Measurements from ENCODE around the gene IL1F10.
"Not testable (repeated sequence)": the region's sequence is repeated elsewhere in the genome, so short reads cannot be mapped to it uniquely, and the experiment has no call there.

The IL1F10 gene

GRCh38 chr2:113084249-113085000, 16.7 kb downstream of the IL1F10 start:
- DNase-seq = no peak

DNA sequence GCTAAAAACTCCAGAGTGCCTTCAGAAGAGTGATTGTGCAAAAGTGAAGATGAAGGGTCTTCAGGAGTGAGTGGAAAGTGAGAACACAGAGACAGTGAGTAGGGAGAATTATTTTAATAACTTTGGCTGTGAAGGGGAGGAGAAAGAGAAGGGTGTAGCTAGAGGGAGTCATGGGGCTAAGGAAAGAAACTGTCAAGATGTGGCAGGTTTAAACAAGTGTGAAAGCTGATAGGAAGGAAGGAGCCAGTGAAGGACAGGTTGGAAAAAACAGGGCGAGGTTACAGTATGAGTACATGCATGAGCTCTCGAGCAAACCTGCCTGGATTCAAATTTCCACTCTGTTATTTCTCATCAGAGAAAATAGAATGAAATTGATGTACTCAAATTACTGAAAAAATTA, 17.8 kb downstream of the IL1F10 start:
- no peak for DNase-seq

GRCh38 chr2:113088213-113088992, 20.6 kb downstream of the IL1F10 start:
- no peak for DNase-seq

DNA sequence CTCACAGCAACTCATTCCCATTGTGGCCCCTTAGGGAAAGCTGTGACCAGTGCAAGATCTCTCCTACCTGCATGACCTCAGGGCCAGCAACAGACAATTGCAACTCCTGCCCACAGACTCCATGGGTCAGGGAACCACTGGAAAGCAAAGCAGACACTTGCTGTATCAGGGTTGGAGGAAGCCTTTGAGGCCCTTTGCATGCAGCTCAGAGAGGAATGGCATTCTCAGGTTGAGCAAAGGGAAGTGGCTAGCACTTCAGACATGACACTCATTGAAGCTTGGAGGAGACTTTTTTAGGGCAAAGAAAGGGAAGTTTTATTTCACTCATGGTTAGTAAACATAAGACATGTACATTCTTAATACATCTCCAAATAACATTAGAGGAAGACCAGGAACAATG, 22.1 kb downstream of the IL1F10 start:
- no peak for DNase-seq

DNA sequence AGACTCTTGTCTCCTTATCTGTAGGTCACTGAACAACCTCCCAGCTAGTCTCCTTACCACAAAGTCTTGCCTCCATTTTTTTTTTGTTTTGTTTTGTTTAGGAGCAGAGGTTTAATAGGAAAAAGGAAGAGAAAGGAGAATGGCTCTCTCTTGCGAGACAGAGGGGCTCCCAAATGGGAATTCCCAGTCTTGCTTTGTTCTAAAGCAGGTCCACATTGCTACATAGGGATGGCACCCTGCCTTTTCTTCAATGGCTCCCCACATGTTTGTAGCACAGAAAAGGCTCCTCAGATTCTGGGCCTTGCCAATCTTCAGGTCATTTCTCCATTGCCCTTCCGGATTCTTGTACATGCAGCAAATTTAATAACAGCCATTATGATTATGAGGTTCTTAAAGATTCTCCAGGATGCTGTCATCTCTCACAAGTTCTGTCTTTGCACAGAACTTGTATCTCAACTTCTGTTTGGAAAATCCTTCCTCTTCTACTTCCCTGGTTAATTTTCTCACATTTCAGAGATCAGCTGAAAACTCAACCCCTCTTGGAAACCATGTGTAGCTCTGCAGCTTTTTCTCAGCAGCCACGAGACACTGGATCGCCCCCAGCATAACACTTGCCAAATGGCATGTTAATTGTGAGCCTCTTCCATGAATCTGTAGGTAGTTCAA, 23.6 kb downstream of the IL1F10 start:
- DNase-seq = no peak

GRCh38 chr2:113092864-113093612, 25.3 kb downstream of the IL1F10 start:
- DNase-seq = no peak

DNA sequence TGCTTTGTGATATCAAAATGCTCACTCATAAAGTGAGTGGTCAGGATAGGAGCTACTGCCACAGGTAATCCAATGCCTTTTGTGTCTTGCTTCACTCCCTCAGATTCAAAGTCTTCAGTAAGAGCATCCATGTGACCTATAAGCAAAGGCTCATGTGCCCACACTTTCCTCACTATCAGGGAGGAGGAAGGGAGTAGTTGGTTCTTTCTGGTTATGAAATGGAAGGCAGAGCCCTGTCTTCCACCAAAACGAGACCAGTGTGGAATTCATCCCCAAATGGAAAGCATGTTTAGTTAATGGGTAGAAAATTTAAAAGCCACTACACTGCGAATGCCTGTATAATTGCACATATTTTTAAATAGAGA, 25.8 kb downstream of the IL1F10 start:
- no peak for DNase-seq

DNA sequence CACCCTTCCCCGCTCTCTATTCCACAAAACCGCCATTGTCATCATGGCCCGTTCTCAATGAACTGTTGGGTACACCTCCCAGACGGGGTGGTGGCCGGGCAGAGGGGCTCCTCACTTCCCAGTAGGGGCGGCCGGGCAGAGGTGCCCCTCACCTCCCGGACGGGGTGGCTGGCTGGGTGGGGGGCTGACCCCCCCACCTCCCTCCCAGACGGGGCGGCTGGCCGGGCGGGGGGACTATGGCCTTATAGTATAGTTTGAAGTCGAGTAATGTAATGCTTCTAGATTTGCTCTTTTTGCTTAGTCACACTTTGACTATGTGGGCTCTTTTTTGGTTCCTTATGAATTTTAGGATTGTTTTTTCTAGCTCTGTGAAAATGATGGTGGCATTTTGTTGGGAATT, 28.5 kb downstream of the IL1F10 start:
- not testable (repeated sequence) for DNase-seq

- not testable (repeated sequence) for DNase-seq
Observed at GRCh38 chr2:113096842-113097618, 29.3 kb downstream of the IL1F10 start.

DNA sequence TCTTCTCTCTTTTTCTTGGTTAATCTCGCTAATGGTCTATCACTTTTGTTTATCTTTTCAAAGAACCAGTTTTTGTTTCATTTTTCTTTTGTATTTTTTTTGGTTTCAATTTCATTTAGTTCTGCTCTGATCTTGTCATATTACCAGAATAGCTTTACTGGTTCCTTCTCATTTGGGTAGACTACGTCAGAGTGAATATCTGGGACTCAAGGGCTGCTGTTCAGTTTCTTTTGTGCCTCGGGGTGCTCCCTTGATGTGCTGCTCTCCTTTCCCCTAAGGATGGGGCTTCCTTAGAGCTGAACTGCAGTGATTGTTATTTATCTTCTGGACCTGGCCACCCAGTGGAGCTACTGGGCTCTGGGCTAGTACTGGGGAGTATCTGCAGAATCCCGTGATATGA, 30.3 kb downstream of the IL1F10 start:
- DNase-seq = no peak

DNA sequence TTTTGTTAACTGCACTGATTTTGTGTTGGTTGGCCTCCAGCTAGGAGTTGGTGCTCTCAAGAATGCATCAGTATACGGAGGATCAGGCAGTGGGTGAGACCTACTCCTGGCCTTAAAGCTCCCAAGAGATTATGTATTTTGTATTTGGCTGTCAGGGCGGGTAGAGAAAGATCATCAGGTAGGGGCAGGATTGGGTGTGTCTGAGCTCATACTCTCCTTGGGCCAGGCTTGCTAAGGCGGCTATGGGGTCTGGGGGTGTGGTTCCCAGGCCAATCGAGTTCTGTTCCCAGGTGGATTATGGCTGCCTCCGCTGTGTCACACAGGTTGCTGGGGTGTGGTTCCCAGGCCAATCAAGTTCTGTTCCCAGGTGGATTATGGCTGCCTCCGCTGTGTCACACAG, 30.8 kb downstream of the IL1F10 start:
- DNase-seq = no peak

DNA sequence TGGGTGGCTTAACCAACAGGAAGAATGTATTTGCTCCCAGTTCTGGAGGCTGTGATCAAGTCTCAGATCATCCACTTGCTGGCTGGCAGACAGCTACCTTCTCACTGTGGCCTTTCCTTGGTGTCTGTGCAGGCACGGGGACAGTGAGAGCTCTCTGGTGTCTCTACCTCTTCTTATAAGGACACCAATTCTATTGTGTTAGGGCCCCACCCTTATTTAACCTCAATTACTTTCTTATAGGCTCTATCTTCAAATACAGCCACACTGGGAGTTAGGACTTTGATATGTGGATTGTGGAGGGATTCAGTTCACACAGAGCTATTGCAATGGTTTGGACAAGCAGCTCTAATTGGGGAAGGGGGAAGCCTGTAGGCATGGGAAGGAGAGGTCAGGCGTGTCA, 34.4 kb downstream of the IL1F10 start:
- DNase-seq = no peak

GRCh38 chr2:113103277-113103676, 35.5 kb downstream of the IL1F10 start:
- DNase-seq = no peak

GRCh38 chr2:113104054-113104611, 36.4 kb downstream of the IL1F10 start:
- DNase-seq = no peak

GRCh38 chr2:113105047-113105785, 37.4 kb downstream of the IL1F10 start:
- no peak for DNase-seq

- DNase-seq = no peak
Observed at GRCh38 chr2:113111121-113111520, 43.4 kb downstream of the IL1F10 start.

- DNase-seq = no peak
Observed at GRCh38 chr2:113111823-113112287, 44.1 kb downstream of the IL1F10 start.

DNA sequence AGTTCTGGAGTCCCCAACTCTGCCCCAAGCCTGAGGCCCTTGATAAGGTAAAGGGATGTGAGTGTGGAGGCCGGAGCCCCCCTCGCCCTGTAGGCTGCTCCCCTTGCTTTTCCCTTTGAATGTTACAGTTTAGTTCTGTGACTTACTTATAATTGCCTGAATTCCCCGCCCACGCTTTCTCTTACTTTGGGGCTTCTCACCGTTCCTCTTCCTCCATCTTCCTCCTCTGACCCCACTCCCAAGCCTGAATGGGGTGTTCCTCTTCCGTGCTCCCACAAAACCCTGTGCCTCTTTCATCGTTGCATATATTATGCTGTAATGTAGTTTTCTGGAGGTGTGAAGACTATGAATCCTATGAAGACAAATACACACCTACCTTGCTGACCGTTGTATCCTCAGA, 44.7 kb downstream of the IL1F10 start:
- DNase-seq = no peak

DNA sequence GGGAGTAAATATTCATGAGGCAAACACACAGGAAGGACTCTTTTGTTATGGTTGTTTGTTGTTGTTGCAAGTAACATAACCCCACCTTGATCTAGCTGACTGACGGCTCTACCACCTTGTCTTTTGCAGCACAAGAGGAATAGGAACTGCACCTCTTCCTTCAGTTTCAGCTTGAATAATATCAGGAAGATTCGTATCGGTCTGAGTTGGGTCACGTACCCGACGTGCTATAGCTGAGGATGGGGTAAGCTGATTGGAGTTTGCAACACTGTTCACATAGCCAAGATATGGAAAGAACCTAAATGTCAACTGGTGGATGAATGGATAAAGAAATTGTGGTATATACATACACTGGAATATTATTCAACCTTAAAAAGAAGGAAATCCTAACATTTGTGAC, 45.1 kb downstream of the IL1F10 start:
- no peak for DNase-seq

GRCh38 chr2:113113807-113114206, 46.0 kb downstream of the IL1F10 start:
- DNase-seq = no peak

Data from NCI-H1092 treated with DMSO at 0.1 percent for 48 hours (cell line).